ENCODE measurements around the gene IKBIP.
"Not testable (repeated sequence)": the region's sequence is repeated elsewhere in the genome, so short reads cannot be mapped to it uniquely, and the experiment has no call there.

IKBIP gene

DNA sequence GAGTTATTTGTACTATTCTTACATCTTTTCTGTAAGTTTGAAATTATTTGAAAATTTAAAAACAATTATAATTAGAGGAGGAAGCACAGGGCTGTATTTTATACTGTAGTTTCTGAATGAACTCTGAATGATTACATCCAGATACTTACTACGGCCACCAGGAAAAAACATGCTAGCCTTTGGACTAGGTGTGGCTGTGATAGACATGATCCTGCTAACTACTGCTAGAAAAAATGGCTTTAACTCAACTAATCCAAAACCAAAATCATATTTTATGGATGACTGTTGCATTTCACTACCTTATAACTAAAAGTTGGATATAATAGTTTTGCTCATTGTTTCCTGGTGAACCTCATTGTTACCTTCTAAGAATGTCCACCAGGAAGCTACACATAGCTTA, 66.2 kb downstream of the IKBIP start:
- Histone ChIP-seq H3K27me3 (ENCODE audit: insufficient read depth, low read length, poor library complexity) (no peaks in the 10 kb centered on the region), H4K20me1 (ENCODE audit: insufficient read depth, low read length) (no peaks in the 10 kb centered on the region), H3K9ac (ENCODE audit: low read depth, low read length) (no peak overlapping the region), H3K4me2 (ENCODE audit: insufficient read depth, low read length) (no peak overlapping the region), H3K36me3 (ENCODE audit: insufficient read depth, low read length) (no peaks in the 10 kb centered on the region), H3K4me3 (ENCODE audit: low read depth in 1 of 2, low read length in 2 of 2) (no peak overlapping the region), H3K27ac (ENCODE audit: low read length) (no peak overlapping the region), H3K4me1 (ENCODE audit: insufficient read depth, low read length) (no peaks in the 10 kb centered on the region), H2AFZ (ENCODE audit: low read depth, low read length) (no peak overlapping the region), H3K79me2 (ENCODE audit: insufficient read depth, low read length) (no peaks in the 10 kb centered on the region), H3K9me3 (ENCODE audit: insufficient read depth, low read length, severe bottlenecking) (no peaks in the 10 kb centered on the region)
- no peak for TF ChIP-seq CTCF (IDR thresholded peaks at IDR 0.05; ENCODE audit: borderline replicate concordance, extremely low read depth, low read length, poor library complexity, severe bottlenecking)
- TF ChIP-seq EZH2 (IDR thresholded peaks at IDR 0.05; ENCODE audit: borderline replicate concordance, low read depth, low read length, severe bottlenecking): no peak
- DNase-seq (no peak), ATAC-seq (ENCODE audit: insufficient read depth, low read depth) (no peak)

- H3K4me1 ChIP-seq (ENCODE audit: insufficient read depth, low read length); H3K4me2 ChIP-seq (ENCODE audit: insufficient read depth, low read length); H4K20me1 ChIP-seq (ENCODE audit: insufficient read depth, low read length); H3K9me3 ChIP-seq (ENCODE audit: insufficient read depth, low read length, severe bottlenecking); H3K27ac ChIP-seq (ENCODE audit: low read length); H3K4me3 ChIP-seq (ENCODE audit: low read depth in 1 of 2, low read length in 2 of 2); H3K27me3 ChIP-seq (ENCODE audit: insufficient read depth, low read length, poor library complexity); H3K9ac ChIP-seq (ENCODE audit: low read depth, low read length); H2AFZ ChIP-seq (ENCODE audit: low read depth, low read length); H3K79me2 ChIP-seq (ENCODE audit: insufficient read depth, low read length); DNase-seq; ATAC-seq (ENCODE audit: insufficient read depth, low read depth); H3K36me3 ChIP-seq (ENCODE audit: insufficient read depth, low read length): not testable (repeated sequence)
Measured at GRCh38 chr12:98576795-98577194, 67.8 kb downstream of the IKBIP start.

DNA sequence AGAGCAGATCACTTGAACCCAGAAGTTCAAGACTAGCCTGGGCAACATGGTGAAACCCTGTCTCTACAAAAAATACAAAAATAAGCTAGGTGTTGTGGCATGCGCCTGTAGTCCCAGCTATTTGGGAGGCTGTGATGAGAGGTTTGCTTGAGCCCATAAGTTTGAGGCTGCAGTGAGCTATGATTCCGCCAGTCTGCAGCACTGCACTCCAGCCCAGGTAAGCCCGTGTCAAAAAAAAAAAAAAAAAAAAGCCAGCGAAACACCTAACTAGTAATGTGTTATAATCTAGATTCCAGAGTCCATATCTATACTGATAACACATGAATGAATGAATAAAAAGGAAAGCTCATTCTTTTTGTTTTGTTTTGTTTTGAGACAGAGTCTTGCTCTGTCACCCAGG, 69.6 kb downstream of the IKBIP start:
- ATAC-seq (ENCODE audit: insufficient read depth, low read depth) (no peak), DNase-seq (no peak)
- Histone ChIP-seq H3K4me2 (ENCODE audit: insufficient read depth, low read length) (no peak overlapping the region), H3K79me2 (ENCODE audit: insufficient read depth, low read length) (no peaks in the 10 kb centered on the region), H3K36me3 (ENCODE audit: insufficient read depth, low read length) (no peaks in the 10 kb centered on the region), H4K20me1 (ENCODE audit: insufficient read depth, low read length) (no peaks in the 10 kb centered on the region), H3K9ac (ENCODE audit: low read depth, low read length) (no peak overlapping the region), H2AFZ (ENCODE audit: low read depth, low read length) (no peak overlapping the region), H3K4me3 (ENCODE audit: low read depth in 1 of 2, low read length in 2 of 2) (no peak overlapping the region), H3K4me1 (ENCODE audit: insufficient read depth, low read length) (no peaks in the 10 kb centered on the region), H3K27ac (ENCODE audit: low read length) (no peak overlapping the region), H3K27me3 (ENCODE audit: insufficient read depth, low read length, poor library complexity) (no peaks in the 10 kb centered on the region), H3K9me3 (ENCODE audit: insufficient read depth, low read length, severe bottlenecking) (no peaks in the 10 kb centered on the region)
- TF ChIP-seq CTCF (IDR thresholded peaks at IDR 0.05; ENCODE audit: borderline replicate concordance, extremely low read depth, low read length, poor library complexity, severe bottlenecking): no peak
- no peak for TF ChIP-seq EZH2 (IDR thresholded peaks at IDR 0.05; ENCODE audit: borderline replicate concordance, low read depth, low read length, severe bottlenecking)

Measured in DND-41 (cell line).